Astrocyte (in vitro differentiated cells and primary cell): ENCODE data around the gene DMWD. TPM values are rescaled to one million over a fixed set of nuclear protein-coding genes. Genes with fewer than 3 reads are reported as not detected.

ENCODE experiments used
- DNase-seq: peaks from one replicate; pipeline ENCODE4 v3.0.0-alpha.2; 2010; ENCODE audit warnings: low read depth
- FAIRE-seq: peaks from 2 replicates; lab custom pipeline; 2011; peaks lifted over from hg19 to GRCh38; lab: Jason Lieb, UNC
- H2AFZ ChIP-seq: 2 replicates; pipeline ENCODE4 v1.6.0; 2012; ENCODE audit warnings: low read depth, low read length, inconsistent platforms
- H3K27ac ChIP-seq: 2 replicates; pipeline ENCODE4 v1.5.1; 2011; ENCODE audit warnings: low read depth, low read length, inconsistent platforms
- H3K27me3 ChIP-seq: 2 replicates; pipeline ENCODE4 v1.6.0; 2011; ENCODE audit warnings: low read length, inconsistent platforms; ENCODE audit not compliant: insufficient read depth
- H3K36me3 ChIP-seq: 2 replicates; pipeline ENCODE4 v1.5.1; 2011; ENCODE audit warnings: low read length, inconsistent platforms; ENCODE audit not compliant: insufficient read depth
- H3K4me1 ChIP-seq: 2 replicates; pipeline ENCODE4 v1.5.1; 2011; ENCODE audit warnings: low read length, inconsistent platforms; ENCODE audit not compliant: insufficient read depth
- H3K4me2 ChIP-seq: 2 replicates; pipeline ENCODE4 v1.6.0; 2012; ENCODE audit warnings: low read length, inconsistent platforms
- H3K4me3 ChIP-seq: 2 replicates; pipeline ENCODE4 v1.5.1; 2011; ENCODE audit warnings: low read depth, mild to moderate bottlenecking, low read length, inconsistent platforms; ENCODE audit not compliant: insufficient read depth
- H3K79me2 ChIP-seq: 2 replicates; pipeline ENCODE4 v1.6.0; 2012; ENCODE audit warnings: mild to moderate bottlenecking, low read length, inconsistent platforms; ENCODE audit not compliant: insufficient read depth
- H3K9ac ChIP-seq: 2 replicates; pipeline ENCODE4 v1.6.0; 2012; ENCODE audit warnings: mild to moderate bottlenecking, low read length, inconsistent platforms
- H3K9me3 ChIP-seq: 2 replicates; pipeline ENCODE4 v1.5.1; 2012; ENCODE audit warnings: low read depth, mild to moderate bottlenecking, low read length, inconsistent platforms; ENCODE audit not compliant: insufficient read depth
- H4K20me1 ChIP-seq: 2 replicates; pipeline ENCODE4 v1.6.0; 2012; ENCODE audit warnings: low read length, inconsistent platforms; ENCODE audit not compliant: insufficient read depth
- H3K27ac Mint-ChIP-seq: one replicate; pipeline ENCODE4 v1.8.0; 2021; ENCODE audit warnings: mild to moderate bottlenecking, mixed read lengths; ENCODE audit not compliant: unreplicated experiment
- H3K27me3 Mint-ChIP-seq: one replicate; pipeline ENCODE4 v1.8.0; 2021; ENCODE audit warnings: low read depth, mixed read lengths; ENCODE audit not compliant: unreplicated experiment
- H3K36me3 Mint-ChIP-seq: one replicate; pipeline ENCODE4 v1.8.0; 2021; ENCODE audit warnings: low read depth, mixed read lengths; ENCODE audit not compliant: unreplicated experiment
- H3K4me1 Mint-ChIP-seq: one replicate; pipeline ENCODE4 v1.8.0; 2021; ENCODE audit warnings: low read depth, mixed read lengths; ENCODE audit not compliant: unreplicated experiment
- H3K4me3 Mint-ChIP-seq: one replicate; pipeline ENCODE4 v1.8.0; 2021; ENCODE audit warnings: mild to moderate bottlenecking, moderate library complexity, mixed read lengths; ENCODE audit not compliant: unreplicated experiment
- H3K9me3 Mint-ChIP-seq: one replicate; pipeline ENCODE4 v1.8.0; 2021; ENCODE audit warnings: mild to moderate bottlenecking, mixed read lengths; ENCODE audit not compliant: unreplicated experiment
- CTCF ChIP-seq: IDR thresholded peaks from 2 replicates; pipeline ENCODE4 v1.5.1; 2011; ENCODE audit warnings: low read depth, mild to moderate bottlenecking, inconsistent platforms, low read length, moderate library complexity; ENCODE audit not compliant: insufficient read depth
- EZH2 ChIP-seq: IDR thresholded peaks from 2 replicates; pipeline ENCODE4 v1.6.1; 2012; ENCODE audit warnings: mild to moderate bottlenecking, low read length, inconsistent platforms; ENCODE audit not compliant: insufficient read depth
- total RNA-seq: library from RNA; stranded (reverse); gene quantifications from 2 replicates; pipeline ENCODE4 v1.2.1, GENCODE V29; 2021

The DMWD gene
- total RNA-seq, 1 donor from 2014 or later = 69.0 TPM

DNA sequence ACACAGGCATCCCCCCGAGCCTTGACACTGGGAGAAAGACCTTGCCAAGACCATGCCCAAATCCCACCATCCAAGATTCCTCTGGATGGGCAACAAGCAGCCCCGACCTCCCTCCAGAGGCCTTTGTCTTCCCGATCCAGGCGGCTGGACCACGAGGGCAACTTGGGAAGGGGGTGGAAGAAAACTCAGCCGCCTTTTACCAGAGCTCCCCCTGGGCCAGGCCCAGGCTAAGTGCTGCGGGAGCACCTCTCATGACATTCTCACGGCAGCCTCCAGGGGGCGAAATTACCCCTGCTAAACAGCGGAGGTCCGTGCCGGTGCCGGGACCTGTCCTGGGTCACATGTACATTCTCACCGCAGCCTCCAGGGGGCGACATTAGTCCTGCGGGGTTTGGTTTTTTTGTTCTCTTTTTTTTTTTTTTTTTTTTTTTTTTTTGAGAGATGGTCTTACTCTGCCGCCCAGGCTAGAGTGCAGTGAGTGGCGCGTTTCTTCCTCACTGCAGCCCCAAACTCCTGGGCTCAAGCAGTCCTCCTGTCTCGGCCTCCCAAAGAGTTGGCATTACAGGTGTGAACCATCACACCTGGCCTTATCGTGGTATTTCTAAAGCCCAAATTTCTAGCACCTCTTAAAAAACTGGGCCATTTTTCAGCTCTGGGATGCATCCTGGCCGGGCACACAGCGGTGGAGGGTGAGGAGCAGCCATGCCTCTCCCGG is 24.5 kb upstream of the DMWD start:
- Histone ChIP-seq H3K4me2 (no peak overlapping the region), H3K27ac (no peak overlapping the region), H3K79me2 (no peaks in the 10 kb centered on the region), H3K27me3 (no peaks in the 10 kb centered on the region), H3K9me3 (no peaks in the 10 kb centered on the region), H3K9ac (no peak overlapping the region), H3K4me1 (peaks cover 8% of the 10 kb centered on the region), H4K20me1 (peaks cover 12% of the 10 kb centered on the region), H3K4me3 (no peak overlapping the region), H2AFZ (no peak overlapping the region), H3K36me3 (peaks cover 5% of the 10 kb centered on the region)
- Mint-ChIP-seq H3K9me3 (no peaks in the 10 kb centered on the region), H3K4me3 (no peak overlapping the region), H3K27ac (peak overlapping the region; percentile 34), H3K36me3 (peaks cover 10% of the 10 kb centered on the region), H3K27me3 (no peaks in the 10 kb centered on the region), H3K4me1 (peaks cover 4% of the 10 kb centered on the region)
- TF ChIP-seq EZH2 = no peak
- TF ChIP-seq CTCF = peak; percentile 98
- DNase-seq (peak; percentile 71), FAIRE-seq (peak; percentile 73)

DNA sequence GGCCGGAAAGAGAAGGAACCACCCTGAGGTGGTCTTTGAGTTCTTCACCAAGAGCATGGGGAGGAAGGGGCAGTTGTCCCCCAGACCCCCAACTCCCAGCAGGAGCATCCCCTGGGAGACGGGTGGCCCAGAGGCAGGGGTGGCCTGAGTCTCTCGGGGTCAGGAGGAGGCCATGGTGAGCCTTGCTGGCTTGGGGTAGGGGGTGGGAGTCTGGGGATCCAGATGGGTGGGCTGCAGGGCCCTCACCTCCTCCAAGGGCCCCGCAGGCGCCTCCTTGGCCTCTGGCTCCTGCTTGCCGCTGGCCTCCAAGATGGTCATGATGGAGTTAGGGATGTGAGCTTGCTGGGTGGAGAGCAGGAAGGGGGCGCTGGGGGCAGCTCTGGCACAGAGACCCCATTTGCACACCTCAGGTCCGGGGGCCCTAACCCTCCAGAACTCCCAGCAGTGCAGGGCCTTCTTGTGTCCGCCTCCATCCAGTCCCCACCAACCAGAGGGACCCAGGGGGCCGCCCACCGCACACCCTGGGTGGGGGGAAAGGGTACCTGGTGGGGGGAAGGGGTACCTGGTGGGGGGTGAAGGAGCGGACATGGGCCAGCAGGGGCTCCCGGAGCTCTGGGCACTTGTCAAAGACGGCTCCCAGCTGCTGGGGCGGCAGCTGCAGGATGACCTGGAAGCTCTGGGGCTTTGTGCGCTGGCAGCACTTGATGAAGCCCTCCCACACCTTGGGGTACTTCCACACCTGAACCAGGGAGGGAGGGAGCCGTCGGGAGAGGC is 23.8 kb upstream of the DMWD start:
- H3K4me3 Mint-ChIP-seq = peak overlapping the region; percentile 82
- H3K4me1 Mint-ChIP-seq = peaks cover 4% of the 10 kb centered on the region
- H3K27ac Mint-ChIP-seq = no peak overlapping the region
- peaks cover 12% of the 10 kb centered on the region for H4K20me1 ChIP-seq
- H3K79me2 ChIP-seq = no peaks in the 10 kb centered on the region
- no peaks in the 10 kb centered on the region for H3K27me3 Mint-ChIP-seq
- H3K4me1 ChIP-seq = peaks cover 8% of the 10 kb centered on the region
- FAIRE-seq (no peak), DNase-seq (no peak)
- H3K36me3 ChIP-seq = peaks cover 5% of the 10 kb centered on the region
- no peak overlapping the region for H3K4me3 ChIP-seq
- H3K9me3 Mint-ChIP-seq = no peaks in the 10 kb centered on the region
- peaks cover 9% of the 10 kb centered on the region for H3K36me3 Mint-ChIP-seq
- H3K27me3 ChIP-seq = no peaks in the 10 kb centered on the region
- no peaks in the 10 kb centered on the region for H3K9me3 ChIP-seq
- H3K4me2 ChIP-seq = no peak overlapping the region
- H3K9ac ChIP-seq = no peak overlapping the region
- no peak overlapping the region for H3K27ac ChIP-seq
- TF ChIP-seq CTCF (no peak), EZH2 (no peak)
- no peak overlapping the region for H2AFZ ChIP-seq
